ENCODE data around the gene OLFML1. TPM values are rescaled to one million over a fixed set of nuclear protein-coding genes. Genes with fewer than 3 reads are reported as not detected.

OLFML1 gene
- total RNA-seq, 2 donors from 2014 or later: 2.8 to 4.5 TPM

GRCh38 chr11:7543302-7543701 lies 58.0 kb downstream of the OLFML1 start:
- TF ChIP-seq CTCF (IDR thresholded peaks at IDR 0.05): no peak
- H3K27ac ChIP-seq: no peak overlapping the region
- intact Hi-C loops (cut with DNase I): no loop called here

DNA sequence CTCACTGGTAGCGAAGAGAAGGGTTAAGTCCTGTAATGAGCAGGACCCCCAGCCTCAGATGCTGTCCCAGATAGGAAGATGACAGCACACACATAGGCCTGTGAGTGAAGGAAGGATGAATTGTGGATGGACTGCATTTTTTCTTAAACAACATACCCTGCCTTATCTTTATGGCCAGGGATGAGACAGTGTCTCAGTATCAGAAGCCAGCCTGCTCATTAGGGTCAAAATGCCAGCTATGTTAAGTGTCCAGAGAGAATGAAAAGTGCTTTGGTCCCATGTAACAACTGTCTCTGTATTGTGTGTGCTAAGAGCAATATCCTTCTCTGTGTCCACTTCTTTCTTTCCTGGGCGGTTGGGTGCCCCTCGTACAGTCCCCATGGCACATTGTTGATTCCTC lies 58.7 kb downstream of the OLFML1 start:
- TF ChIP-seq CTCF (IDR thresholded peaks at IDR 0.05): no peak
- no peak for DNase-seq
- Histone ChIP-seq H3K36me3 (no peaks in the 10 kb centered on the region), H3K9ac (ENCODE audit: low read depth in 2 of 2, low read length in 2 of 2) (no peak overlapping the region), H3K4me1 (no peaks in the 10 kb centered on the region), H3K9me3 (no peaks in the 10 kb centered on the region), H3K27ac (no peak overlapping the region), H3K27me3 (no peaks in the 10 kb centered on the region), H3K4me3 (no peak overlapping the region)
- intact Hi-C loops (cut with DNase I): no loop called here

More at GRCh38 chr11:7543302-7543701, 58.0 kb downstream of the OLFML1 start:
- H3K4me3 ChIP-seq: no peak overlapping the region
- H3K4me1 ChIP-seq: no peaks in the 10 kb centered on the region
- no peak for DNase-seq
- H3K9ac ChIP-seq (ENCODE audit: low read depth in 2 of 2, low read length in 2 of 2): no peak overlapping the region
- no peaks in the 10 kb centered on the region for H3K9me3 ChIP-seq
- no peaks in the 10 kb centered on the region for H3K36me3 ChIP-seq
- H3K27me3 ChIP-seq: no peaks in the 10 kb centered on the region

- H3K9me3 ChIP-seq: no peaks in the 10 kb centered on the region
- no peaks in the 10 kb centered on the region for H3K36me3 ChIP-seq
- intact Hi-C loops (cut with DNase I): no loop called here
- no peak overlapping the region for H3K4me3 ChIP-seq
- no peaks in the 10 kb centered on the region for H3K4me1 ChIP-seq
- DNase-seq: no peak
- TF ChIP-seq CTCF (IDR thresholded peaks at IDR 0.05): no peak
- H3K27ac ChIP-seq: no peak overlapping the region
- H3K9ac ChIP-seq (ENCODE audit: low read depth in 2 of 2, low read length in 2 of 2): no peak overlapping the region
- no peaks in the 10 kb centered on the region for H3K27me3 ChIP-seq
Measured at GRCh38 chr11:7545611-7546010, 60.3 kb downstream of the OLFML1 start.

- no peaks in the 10 kb centered on the region for H3K4me1 ChIP-seq
- DNase-seq: no peak
- H3K27me3 ChIP-seq: no peaks in the 10 kb centered on the region
- no peak overlapping the region for H3K27ac ChIP-seq
- no peak overlapping the region for H3K4me3 ChIP-seq
- no peaks in the 10 kb centered on the region for H3K9me3 ChIP-seq
- no peak for TF ChIP-seq CTCF (IDR thresholded peaks at IDR 0.05)
- intact Hi-C loops (cut with DNase I): no loop called here
- no peak overlapping the region for H3K9ac ChIP-seq (ENCODE audit: low read depth in 2 of 2, low read length in 2 of 2)
- no peaks in the 10 kb centered on the region for H3K36me3 ChIP-seq
Measured at GRCh38 chr11:7546324-7546791, 61.1 kb downstream of the OLFML1 start.

- no peak for DNase-seq
- H3K4me3 ChIP-seq: no peak overlapping the region
- H3K27me3 ChIP-seq: no peaks in the 10 kb centered on the region
- H3K4me1 ChIP-seq: no peaks in the 10 kb centered on the region
- H3K9ac ChIP-seq (ENCODE audit: low read depth in 2 of 2, low read length in 2 of 2): no peak overlapping the region
- intact Hi-C loops (cut with DNase I): no loop called here
- H3K36me3 ChIP-seq: no peaks in the 10 kb centered on the region
- H3K27ac ChIP-seq: no peak overlapping the region
- no peak for TF ChIP-seq CTCF (IDR thresholded peaks at IDR 0.05)
- no peaks in the 10 kb centered on the region for H3K9me3 ChIP-seq
Measured at GRCh38 chr11:7547687-7548086, 62.4 kb downstream of the OLFML1 start.
